Measurements from ENCODE around the gene SP8. TPM values are rescaled to one million over a fixed set of nuclear protein-coding genes. Genes with fewer than 3 reads are reported as not detected.

The SP8 gene
- total RNA-seq, 1 experiment from 2014 or later, result not detected

DNA sequence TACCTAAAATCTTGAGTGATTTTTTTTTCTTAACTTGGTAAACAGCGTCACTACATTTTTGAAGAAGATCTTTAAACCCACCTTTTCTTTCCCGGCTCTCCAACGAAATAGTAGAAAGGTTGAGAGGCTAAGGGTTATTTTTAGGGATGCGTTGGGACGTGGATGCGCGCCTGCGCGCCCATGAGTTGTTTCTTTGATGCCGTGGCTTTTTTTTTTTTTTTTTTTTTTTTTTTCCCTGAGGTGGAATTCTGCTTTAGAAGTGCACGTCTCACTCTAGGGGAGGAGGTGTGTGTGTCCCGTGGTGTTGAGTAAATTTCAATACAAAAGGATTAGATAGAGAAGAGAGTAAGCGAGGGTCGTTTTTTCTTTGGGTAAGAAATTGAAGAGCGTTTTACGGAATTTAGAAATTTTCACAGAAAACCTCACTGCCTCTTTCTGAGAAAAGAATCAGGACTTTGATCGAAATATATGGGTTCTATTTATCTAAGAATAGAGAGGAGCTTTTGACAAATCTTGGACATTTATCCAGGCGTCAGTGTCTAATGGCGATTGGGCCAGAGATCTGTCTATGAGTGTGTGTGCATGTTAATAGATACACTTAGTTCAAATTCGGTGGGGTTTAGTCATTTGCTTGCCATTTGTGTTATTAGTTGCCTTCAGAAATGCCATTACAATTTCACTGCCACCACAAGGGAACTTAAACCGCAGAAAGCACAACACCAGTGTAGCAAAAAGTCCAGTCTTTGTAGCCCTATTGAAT lies 1.2 kb upstream of the SP8 start:
- ATAC-seq (no peak), DNase-seq (ENCODE audit: low read depth, low spot score) (no peak)
- no peak for TF ChIP-seq TCF7L2 (IDR thresholded peaks at IDR 0.05; ENCODE audit: low read depth, low read length)
- no peak for TF ChIP-seq POLR2AphosphoS5 (IDR thresholded peaks at IDR 0.05; ENCODE audit: low read depth, low read length)
- TF ChIP-seq, protein P1, sequence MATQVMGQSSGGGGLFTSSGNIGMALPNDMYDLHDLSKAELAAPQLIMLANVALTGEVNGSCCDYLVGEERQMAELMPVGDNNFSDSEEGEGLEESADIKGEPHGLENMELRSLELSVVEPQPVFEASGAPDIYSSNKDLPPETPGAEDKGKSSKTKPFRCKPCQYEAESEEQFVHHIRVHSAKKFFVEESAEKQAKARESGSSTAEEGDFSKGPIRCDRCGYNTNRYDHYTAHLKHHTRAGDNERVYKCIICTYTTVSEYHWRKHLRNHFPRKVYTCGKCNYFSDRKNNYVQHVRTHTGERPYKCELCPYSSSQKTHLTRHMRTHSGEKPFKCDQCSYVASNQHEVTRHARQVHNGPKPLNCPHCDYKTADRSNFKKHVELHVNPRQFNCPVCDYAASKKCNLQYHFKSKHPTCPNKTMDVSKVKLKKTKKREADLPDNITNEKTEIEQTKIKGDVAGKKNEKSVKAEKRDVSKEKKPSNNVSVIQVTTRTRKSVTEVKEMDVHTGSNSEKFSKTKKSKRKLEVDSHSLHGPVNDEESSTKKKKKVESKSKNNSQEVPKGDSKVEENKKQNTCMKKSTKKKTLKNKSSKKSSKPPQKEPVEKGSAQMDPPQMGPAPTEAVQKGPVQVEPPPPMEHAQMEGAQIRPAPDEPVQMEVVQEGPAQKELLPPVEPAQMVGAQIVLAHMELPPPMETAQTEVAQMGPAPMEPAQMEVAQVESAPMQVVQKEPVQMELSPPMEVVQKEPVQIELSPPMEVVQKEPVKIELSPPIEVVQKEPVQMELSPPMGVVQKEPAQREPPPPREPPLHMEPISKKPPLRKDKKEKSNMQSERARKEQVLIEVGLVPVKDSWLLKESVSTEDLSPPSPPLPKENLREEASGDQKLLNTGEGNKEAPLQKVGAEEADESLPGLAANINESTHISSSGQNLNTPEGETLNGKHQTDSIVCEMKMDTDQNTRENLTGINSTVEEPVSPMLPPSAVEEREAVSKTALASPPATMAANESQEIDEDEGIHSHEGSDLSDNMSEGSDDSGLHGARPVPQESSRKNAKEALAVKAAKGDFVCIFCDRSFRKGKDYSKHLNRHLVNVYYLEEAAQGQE (IDR thresholded peaks at IDR 0.05; ENCODE audit: insufficient read depth in 1 of 2, low read depth in 2 of 2, low read length in 1 of 2), result no peak
- TF ChIP-seq, protein P2, sequence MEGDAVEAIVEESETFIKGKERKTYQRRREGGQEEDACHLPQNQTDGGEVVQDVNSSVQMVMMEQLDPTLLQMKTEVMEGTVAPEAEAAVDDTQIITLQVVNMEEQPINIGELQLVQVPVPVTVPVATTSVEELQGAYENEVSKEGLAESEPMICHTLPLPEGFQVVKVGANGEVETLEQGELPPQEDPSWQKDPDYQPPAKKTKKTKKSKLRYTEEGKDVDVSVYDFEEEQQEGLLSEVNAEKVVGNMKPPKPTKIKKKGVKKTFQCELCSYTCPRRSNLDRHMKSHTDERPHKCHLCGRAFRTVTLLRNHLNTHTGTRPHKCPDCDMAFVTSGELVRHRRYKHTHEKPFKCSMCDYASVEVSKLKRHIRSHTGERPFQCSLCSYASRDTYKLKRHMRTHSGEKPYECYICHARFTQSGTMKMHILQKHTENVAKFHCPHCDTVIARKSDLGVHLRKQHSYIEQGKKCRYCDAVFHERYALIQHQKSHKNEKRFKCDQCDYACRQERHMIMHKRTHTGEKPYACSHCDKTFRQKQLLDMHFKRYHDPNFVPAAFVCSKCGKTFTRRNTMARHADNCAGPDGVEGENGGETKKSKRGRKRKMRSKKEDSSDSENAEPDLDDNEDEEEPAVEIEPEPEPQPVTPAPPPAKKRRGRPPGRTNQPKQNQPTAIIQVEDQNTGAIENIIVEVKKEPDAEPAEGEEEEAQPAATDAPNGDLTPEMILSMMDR (IDR thresholded peaks at IDR 0.05), result no peak
- TF ChIP-seq SIN3A (IDR thresholded peaks at IDR 0.05; ENCODE audit: borderline replicate concordance, insufficient read depth, low read depth, low read length), result no peak
- Histone ChIP-seq H3K36me3 (ENCODE audit: control insufficient read depth, insufficient read depth, low read length) (no peaks in the 10 kb centered on the region), H3K4me1 (ENCODE audit: control insufficient read depth, insufficient read depth, low read length) (no peaks in the 10 kb centered on the region), H3K27ac (ENCODE audit: low read length) (no peak overlapping the region), H3K4me3 (ENCODE audit: low read depth in 2 of 2, low read length in 2 of 2) (no peak overlapping the region), H3K27me3 (ENCODE audit: control insufficient read depth, insufficient read depth, low read length) (peaks cover 55% of the 10 kb centered on the region), H3K9me3 (ENCODE audit: control insufficient read depth, insufficient read depth, low read depth, low read length) (no peaks in the 10 kb centered on the region)
- intact Hi-C loops (cut with micrococcal nuclease; ENCODE audit: unreplicated experiment), result no loop called here
- CTCF ChIA-PET, result interaction anchor here (0.6 to 0.7 kb wide), 3 partner anchors 11 to 851 kb away, joined by 6 to 13 read pairs (median 10); no protein-coding TSS in a partner anchor
- in situ Hi-C loops (cut with HindIII; ENCODE audit: low pct_unique_long_range_greater_than_20kb, low sequenced_read_pairs), result no loop called here
- POLR2A ChIA-PET, result no interaction called here
- BruUV-seq (replicated peaks), result no TSS peak

- intact Hi-C loops (cut with micrococcal nuclease; ENCODE audit: unreplicated experiment), result no loop called here
- BruUV-seq (replicated peaks), result no TSS peak
Observed at GRCh38 chr7:20786421-20786778, 286 bp downstream of the SP8 start.

More at GRCh38 chr7:20786421-20786778, 286 bp downstream of the SP8 start:
- no peaks in the 10 kb centered on the region for H3K36me3 ChIP-seq (ENCODE audit: control insufficient read depth, insufficient read depth, low read length)
- ChIA-PET POLR2A (no interaction called here), CTCF (interaction anchor here (0.6 kb wide), 1 partner anchor 127 kb away, joined by 3 read pairs; no protein-coding TSS in a partner anchor)
- DNase-seq (ENCODE audit: low read depth, low spot score) (no peak), ATAC-seq (no peak)
- H3K9me3 ChIP-seq (ENCODE audit: control insufficient read depth, insufficient read depth, low read depth, low read length), result no peaks in the 10 kb centered on the region
- peaks cover 46% of the 10 kb centered on the region for H3K27me3 ChIP-seq (ENCODE audit: control insufficient read depth, insufficient read depth, low read length)
- no peak overlapping the region for H3K27ac ChIP-seq (ENCODE audit: low read length)
- in situ Hi-C loops (cut with HindIII; ENCODE audit: low pct_unique_long_range_greater_than_20kb, low sequenced_read_pairs), result no loop called here
- peak overlapping the region; percentile 24 to 47 for H3K4me3 ChIP-seq (ENCODE audit: low read depth in 2 of 2, low read length in 2 of 2)
- no peaks in the 10 kb centered on the region for H3K4me1 ChIP-seq (ENCODE audit: control insufficient read depth, insufficient read depth, low read length)
- TF ChIP-seq, protein P2 (IDR thresholded peaks at IDR 0.05), result no peak
- TF ChIP-seq, protein P1 (IDR thresholded peaks at IDR 0.05; ENCODE audit: insufficient read depth in 1 of 2, low read depth in 2 of 2, low read length in 1 of 2), result no peak
- TF ChIP-seq TCF7L2 (IDR thresholded peaks at IDR 0.05; ENCODE audit: low read depth, low read length) (no peak), SIN3A (IDR thresholded peaks at IDR 0.05; ENCODE audit: borderline replicate concordance, insufficient read depth, low read depth, low read length) (no peak), POLR2AphosphoS5 (IDR thresholded peaks at IDR 0.05; ENCODE audit: low read depth, low read length) (no peak)
